Measurements from ENCODE around the gene HSF5.
A peak's percentile ranks its signal among the peaks of the same experiment; 100 is the strongest.
"Not testable (repeated sequence)": the region's sequence is repeated elsewhere in the genome, so short reads cannot be mapped to it uniquely, and the experiment has no call there.

HSF5 gene

DNA sequence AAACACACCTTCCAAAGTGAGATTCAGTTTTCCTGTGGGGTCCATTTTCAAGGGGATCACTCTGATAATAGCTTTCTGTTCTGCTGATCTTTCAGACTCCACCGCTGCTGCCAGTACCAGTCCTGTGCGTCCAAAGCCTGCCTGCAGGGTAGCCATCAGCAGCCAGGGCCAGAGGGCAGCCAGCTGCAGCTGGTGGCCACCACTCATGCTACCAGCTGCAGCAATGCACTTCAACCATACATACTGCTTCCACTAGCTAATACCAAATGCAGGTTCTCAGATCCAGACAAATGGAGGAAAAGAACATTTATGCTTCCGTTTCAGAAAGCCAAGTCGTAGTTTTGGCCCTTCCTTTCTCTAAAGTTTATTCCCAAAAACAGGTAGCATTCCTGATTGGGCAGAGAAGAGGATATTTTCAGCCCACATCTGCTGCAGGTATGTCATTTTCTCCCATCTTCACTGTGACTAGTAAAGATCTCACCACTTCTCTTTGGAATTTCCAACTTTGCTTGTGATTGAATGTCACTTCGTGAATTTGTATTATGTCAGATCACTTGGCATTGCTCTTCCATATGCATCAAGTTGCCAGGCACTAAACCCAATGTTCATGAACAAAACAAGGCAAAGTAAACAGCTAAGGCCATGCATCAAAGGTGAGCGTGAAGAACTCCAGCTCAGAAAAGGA, 72.7 kb downstream of the HSF5 start:
- no peak for FAIRE-seq
- no peak for DNase-seq (ENCODE audit: low spot score)

DNA sequence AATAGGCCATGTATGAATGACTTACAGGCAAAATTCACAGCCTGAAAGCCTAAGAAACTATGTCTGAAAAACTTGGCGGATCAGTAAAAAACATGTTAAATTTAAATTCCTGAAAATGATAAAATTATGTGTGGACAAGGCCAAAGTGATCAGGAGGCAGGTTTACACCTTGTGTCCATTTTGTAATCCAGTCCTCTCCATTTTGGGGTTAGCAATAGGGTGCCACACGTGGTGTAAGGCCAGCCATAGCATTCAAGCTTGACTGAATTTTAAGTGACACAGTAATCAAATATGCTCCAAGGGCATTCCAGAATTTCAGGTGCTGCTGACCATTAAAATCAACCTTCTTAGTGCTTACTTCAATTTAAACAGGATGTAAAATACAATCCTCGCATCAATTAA, 73.6 kb downstream of the HSF5 start:
- FAIRE-seq (no peak), DNase-seq (ENCODE audit: low spot score) (no peak)

DNA sequence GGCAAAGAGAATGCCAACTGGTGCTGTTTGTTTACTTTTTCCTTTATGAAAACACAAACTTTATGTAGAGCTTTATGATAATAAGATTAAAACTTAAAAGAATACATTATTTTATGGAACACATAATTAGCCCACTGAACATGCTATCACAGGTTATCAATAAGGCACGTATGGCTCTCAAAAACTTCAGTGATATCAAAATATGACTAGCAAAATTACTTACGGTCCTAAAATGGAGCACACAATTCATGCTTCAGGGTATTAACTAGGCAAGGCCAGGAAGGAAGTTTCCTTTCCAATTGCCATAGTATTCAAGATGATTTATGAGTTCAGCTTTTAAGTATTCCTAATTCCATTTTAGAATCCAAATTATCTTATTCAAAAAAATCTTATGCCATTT, 74.5 kb downstream of the HSF5 start:
- FAIRE-seq (no peak), DNase-seq (ENCODE audit: low spot score) (no peak)

DNA sequence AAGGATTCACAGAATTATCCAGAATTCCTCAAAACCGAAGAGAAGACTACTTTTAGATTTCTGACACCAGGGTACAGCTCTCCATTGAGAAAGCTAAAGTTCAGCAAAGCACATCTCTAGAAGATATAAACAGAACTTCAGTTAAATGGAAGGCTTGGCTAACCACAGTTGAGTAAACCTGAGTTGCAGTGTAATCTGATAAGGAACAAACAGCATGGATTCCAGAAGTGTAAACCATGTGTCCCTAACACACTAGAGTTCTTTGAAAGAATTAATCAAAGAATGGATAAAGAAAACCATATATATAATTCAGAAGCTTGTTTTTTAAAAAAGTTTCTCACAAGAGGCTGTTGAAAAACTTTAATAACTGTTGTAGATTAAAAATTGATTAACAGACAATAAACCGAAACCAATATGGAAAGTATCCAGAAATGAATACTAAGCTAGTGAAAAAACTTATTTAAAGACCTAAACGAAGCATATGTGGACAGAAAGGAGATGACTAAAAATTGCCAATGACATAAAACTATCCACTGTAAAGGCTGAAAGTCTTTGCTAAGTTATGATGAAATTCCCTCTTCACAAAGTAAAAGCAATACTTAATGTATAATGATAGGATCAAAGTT, 75.1 kb downstream of the HSF5 start:
- DNase-seq (ENCODE audit: low spot score) = no peak
- FAIRE-seq = no peak

DNA sequence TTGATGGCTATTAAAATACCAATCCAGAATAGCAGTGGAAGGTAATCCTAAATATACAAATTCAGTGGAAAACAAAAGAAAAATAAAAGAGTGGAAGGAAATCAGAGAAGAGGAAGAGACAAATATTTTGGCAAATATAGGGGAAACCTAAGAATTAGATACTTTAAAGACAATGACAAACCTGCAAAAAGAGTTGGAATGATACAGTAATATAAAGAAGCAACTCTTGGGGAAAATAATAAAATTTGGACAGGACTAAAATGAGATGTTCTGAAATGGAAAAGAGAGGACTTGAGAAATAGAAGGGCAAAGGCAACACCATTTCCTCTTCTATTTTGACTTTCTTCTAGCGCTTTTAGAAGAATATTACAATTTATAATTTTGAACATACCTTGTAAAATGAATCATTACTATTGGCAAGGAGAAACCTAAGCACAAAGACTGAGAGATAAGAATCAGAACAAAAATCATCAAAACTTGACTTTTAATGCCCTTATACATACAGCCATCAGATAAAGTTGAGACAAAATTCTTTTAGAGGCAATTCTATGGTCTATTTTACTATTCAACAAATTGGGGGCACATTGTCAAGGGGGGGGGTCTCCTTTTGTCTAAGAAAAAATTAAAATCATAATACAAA, 76.0 kb downstream of the HSF5 start:
- DNase-seq (ENCODE audit: low spot score) (no peak), FAIRE-seq (no peak)

DNA sequence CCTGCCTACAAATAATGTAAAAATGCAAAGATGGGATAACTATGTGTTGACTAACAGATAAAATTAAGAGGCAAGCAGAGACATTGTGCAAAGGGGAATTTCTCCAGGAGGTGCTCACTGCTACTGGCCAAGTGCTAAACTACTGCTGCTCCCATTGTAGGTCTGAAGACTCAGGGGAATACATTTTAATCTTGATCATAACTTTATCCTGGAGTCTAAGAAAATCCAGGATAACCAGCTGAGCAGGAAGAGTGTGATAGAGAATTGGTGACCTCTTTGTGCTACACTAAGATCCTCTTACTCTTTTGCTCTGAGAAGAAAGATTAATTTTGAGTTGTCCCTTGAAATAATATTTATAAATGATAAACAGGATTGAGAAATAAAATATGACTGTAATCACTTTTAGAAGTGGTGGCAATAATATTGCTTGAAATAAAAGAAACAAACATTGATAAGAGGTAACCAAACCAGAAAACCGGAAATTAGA, 76.8 kb downstream of the HSF5 start:
- DNase-seq (ENCODE audit: low spot score) (no peak), FAIRE-seq (no peak)

DNA sequence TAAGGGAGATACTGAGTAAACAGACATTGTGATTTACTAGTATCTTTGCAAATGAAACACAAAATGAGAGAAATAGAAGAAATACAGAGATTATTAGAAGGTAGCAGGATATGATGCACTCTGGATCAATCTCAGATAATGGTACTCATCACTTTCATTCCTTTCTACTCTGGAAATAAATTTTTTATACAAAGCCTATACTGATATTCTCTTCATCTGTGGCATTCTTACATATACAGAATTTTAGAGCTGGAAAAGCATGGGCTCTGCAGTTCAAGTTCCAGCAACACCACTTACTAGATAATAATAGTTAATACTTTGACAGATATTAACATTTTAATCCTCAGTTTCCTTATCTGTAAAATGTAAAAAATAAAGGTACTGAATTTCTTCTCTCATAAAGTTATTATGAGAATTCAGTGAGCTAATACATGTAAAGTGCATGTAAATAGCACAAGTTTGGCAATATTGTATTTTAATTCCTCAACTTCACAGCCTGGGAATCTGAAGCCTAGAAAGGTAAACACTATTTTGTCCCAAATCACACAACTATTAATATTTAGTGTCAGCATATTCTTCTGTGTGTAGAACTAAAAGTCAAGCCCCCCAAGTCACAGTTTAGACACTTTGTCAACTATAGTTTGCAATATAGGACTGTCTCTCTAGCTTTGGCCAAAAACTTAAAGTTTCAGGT, 77.3 kb downstream of the HSF5 start:
- DNase-seq (ENCODE audit: low spot score) = no peak
- no peak for FAIRE-seq

DNA sequence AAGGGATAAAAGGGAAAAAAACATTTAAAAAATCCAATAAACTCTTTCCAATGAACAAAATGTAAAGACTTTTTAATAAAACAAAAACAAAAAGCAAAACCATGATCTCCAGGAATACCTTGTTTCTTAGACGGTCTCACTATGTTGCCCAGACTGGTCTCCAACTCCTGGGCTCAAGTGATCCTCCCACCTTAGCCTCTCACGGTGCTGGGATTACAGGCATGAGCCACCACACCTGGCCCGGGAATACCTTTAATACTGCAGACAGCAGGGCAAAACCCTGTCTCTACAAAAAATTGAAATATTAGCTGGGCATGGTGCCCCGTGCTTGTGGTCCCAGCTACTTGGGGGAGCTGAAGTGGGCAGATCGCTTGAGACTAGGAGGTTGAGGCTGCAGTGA, 78.8 kb downstream of the HSF5 start:
- no peak for DNase-seq (ENCODE audit: low spot score)
- FAIRE-seq = no peak

DNA sequence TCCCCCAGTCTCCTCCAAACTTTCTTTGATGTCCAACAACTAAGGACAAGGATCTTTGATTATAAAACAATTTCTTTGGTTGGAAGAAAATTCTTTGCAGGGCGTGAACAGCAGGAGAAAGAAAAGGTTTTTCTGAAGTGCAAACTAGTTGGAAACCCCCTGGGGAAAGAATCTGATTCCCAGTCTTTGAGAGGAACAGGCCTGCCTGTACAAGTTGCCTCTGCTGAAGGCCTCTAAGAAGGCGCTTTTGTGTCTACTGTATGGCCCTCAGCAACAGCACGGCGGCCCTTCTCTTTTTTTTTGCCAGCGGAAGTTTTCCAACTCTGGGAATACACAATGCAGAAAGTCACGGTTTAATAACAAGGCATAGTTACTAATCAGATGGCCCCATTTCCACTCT, 84.9 kb downstream of the HSF5 start:
- FAIRE-seq (no peak), DNase-seq (ENCODE audit: low spot score) (no peak)

DNA sequence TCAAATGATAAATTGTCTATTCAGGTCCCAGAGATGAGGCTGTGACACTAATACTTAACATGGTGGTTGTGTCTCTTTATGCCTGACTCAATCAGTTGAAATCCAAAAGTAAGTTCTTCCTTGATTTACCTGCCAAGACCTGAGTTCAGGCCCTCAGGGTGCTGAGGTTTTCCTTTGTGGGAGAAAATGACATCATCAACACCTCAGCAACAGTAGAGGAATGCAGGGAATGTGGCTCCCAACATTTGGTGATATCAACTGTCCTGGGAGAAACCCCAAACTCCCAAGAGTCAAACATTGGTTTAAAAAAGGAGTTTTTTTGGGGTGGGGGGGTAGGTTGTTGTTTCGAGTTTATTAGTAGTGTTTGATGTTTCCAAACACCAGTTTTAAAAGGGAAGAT, 85.5 kb downstream of the HSF5 start:
- no peak for FAIRE-seq

DNA sequence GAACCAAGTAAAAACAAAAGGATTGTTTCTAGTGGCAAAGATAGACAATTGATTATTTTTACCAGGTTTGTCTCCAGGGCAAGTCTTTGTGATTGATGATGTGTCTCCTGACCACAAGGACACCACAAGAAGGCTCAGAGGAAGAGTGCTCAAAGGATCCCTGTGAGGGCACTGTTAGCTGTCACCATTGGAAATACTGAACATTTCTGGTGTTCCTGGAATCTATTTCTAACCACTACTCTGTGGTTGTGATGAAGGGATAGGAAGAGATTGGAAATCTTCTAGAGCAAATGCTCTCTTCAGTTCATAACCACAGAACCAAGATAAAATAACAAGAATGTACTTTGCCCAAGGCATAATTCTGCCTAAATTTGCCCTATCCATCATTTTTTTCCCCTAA, 86.2 kb downstream of the HSF5 start:
- no peak for FAIRE-seq
- peak; percentile 43 for DNase-seq (ENCODE audit: low spot score)

More for the DNA sequence above, 85.5 kb downstream of the HSF5 start:
- no peak for DNase-seq (ENCODE audit: low spot score)

DNA sequence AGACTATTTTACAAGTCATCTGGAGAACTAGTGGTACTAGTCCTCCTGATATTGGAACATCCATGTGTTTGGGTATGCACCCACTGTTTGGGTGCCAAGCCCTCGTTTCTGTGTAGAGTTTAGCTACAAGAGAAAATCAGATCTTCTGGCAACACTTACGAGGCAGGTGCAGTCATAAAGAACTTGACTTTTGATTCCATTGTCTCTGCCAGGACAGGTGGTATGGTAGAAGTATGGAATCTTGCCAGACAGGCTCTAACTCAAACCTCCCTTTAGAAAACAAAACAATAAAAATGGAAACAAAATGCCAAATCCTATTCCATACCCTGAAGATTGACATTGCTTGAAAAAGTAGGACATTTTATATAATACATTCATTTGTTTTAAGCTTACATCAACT, 86.9 kb downstream of the HSF5 start:
- DNase-seq (ENCODE audit: low spot score) (no peak), FAIRE-seq (no peak)

DNA sequence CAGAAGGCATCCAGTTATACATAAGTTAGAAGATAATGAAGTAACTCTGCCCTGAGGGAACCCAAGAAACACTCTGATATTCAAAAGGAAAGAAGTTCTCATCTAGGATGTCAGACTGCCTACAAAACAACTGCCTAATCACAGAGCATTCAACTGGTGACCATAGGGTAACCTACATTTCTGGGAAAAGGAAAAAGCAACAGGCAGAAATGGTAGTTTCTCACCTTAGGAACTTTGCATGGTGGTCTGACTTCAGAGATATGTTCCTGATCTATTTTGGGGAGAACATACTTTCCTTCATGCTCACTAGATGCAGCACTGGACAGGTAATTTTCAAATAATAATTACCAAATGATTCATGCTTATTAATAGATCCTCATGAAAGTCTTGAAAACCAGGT, 87.4 kb downstream of the HSF5 start:
- FAIRE-seq (no peak), DNase-seq (ENCODE audit: low spot score) (no peak)

DNA sequence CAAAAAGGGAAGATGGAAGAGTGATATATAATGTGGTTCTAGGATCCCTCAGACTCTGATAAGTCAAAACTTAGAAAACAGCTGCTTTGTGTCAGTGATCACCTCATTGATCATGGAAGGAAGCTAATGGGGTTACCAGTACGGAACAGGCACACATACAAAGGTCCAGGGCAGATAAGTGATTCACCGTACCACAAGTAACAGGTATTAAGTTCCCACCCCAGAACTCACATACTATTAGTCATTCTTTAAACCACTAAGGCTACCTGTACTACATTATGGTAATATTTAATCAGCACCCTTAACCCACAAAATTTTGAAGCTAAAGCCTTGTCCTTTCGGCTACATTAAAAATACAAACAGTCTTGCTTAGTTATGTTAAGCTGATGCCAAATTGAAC, 88.2 kb downstream of the HSF5 start:
- DNase-seq (ENCODE audit: low spot score) (no peak), FAIRE-seq (no peak)

DNA sequence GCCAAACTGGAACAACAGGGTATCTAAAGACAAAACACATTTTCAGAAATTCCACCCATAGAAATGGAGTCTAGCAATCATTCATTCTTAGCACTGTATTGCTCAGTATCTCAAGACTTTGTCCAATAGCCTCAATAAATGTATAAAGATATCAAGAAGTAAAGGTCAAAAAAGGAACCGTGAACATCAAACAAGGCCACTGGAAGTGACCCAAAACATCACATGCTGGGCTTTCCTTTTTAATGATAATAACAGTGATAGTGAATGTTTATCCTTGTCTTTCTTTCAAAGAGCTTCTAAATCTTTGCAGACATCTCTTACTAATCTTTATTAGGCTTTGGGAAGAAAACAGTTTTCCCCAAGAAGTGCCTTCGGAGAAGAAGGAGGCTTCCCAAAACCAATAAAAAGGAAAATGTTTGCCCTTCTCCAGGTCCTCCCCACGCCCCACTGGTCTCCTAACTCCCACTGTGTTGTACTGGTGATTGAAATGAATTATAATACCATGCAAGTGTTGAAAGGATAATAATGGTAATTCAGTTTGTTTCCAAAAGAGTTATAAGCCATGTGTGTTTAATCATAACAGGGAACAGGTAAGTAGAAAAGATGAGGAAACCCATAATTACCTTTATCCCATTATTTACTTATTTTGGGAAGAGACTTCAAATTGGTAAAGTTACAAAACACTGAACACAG, 89.5 kb downstream of the HSF5 start:
- FAIRE-seq = no peak
- no peak for DNase-seq (ENCODE audit: low spot score)

DNA sequence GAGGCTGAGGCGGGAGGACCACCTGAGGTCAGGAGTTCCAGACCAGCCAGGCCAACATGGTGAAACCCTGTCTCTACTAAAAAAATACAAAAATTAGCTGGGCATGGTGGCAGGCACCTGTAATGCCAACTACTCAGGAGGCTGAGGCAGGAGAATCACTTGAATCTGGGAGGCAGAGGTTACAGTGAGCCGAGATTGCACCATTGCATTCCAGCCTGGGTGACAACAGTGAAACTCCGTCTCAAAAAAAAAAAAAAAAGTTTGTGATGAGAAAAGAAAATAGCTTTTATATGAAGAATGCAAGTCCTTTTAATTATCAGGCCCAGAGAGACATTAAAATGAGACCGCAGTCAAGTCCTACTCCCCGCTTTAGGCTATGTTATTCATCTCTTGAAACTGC, 90.8 kb downstream of the HSF5 start:
- FAIRE-seq; DNase-seq (ENCODE audit: low spot score): not testable (repeated sequence)

DNA sequence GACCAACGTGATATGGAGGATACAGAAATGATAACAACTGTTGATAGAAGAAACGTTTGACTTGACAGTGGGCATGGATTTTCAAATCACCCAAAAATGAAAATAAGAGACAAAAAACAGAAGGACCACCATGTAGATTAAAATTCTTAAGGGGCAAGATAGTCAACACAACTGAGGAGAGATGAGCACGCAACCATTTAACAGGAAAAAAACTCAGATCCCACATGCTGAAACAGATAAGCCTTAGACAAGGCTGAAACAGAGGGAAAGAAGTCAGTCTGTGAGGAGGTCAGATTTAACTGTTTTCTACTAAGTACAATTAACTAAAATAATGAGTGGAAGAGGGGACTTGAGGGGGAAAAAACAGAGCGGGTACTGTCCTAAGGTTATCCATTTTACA, 92.0 kb downstream of the HSF5 start:
- DNase-seq (ENCODE audit: low spot score) (no peak), FAIRE-seq (no peak)

DNA sequence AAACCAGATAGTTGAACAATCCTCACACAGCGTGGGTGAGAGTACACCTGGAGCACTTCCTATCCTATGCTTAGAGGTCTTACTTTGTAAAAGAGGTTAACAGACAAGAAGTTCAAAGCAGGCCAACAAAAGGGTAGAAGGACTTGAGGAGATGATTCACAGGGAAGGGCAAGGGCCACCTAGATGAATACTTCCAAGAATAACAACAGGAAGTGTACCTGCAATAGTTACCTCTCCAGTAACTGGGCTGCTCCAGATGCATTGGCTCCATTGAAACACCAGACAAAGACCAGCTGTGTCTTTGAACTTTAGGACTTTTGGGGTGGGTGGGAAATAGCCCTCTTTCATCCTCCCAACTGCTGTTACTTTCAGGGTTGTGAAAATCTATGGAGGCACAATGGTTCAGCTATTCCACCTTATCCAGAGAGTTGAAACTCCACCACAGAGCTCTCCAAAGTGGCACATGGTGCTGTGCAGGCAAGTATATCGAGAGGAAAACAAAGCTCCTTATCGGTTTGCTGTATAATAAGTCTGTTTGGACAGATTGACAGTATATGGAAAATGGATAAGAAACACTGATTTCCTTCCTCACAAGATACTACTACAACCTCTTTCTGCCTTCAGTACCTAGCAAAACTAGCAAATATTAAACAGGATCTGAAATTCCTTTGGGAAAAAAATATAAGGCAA, 93.5 kb downstream of the HSF5 start:
- DNase-seq (ENCODE audit: low spot score) (no peak), FAIRE-seq (no peak)

DNA sequence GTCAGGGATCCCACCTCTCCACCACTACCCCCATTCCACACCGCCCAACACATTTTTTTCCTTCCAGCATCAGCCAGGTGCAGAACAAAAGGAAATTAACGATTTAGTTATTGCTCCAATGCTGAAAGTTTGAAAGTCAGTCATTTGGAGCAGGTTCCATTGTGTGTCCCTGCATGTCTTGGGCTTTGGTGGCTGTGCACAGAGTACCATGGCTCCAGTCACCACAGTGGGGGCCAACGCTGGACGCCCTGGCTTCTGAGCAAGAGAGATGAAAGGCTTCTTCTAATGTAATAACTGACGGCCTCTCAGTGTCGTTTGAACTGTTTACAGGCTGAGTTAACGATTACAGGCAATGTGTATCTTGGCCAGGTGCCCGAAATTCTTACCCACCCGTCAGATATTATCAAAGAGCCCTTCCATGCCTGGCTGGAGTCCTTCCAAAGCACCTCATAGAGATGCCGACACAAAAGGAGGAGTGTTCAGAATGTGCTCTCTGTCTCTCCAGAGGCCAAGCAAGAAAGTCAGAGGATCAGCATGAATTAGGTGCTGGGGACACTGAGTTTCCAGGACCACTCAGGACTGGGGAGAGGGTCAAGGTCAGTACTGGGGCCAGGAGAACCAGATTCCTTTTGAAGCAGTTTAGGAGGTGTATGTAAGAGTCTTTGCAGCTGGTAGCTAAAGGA, 96.8 kb downstream of the HSF5 start:
- peak; percentile 75 for DNase-seq (ENCODE audit: low spot score)
- no peak for FAIRE-seq

DNA sequence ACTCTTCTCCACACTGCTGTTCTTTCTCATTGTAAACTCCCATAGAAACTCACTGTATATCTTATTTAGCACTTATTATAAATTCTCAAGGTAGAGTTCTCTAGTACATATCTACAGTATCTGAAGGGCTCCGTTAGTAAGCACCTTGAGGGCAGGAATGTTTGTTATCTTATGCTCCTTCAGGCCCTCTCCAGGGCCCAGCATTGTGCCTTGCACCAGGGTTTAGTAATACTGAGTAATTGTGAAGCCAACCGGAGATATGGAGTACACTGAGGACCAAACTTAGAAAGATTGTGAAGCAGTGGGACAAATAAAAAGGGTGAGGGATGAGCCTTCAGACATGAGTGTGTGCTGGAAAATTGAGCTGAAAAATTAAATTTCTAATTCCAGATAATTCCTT, 97.3 kb downstream of the HSF5 start:
- no peak for DNase-seq (ENCODE audit: low spot score)
- no peak for FAIRE-seq
